NCI-H187 treated with DMSO at 0.1 percent for 48 hours (cell line): ENCODE data around the gene EHD4.

Source experiments
- DNase-seq: peaks from one replicate; lab custom pipeline; 2025; lab: John Stamatoyannopoulos, UW

Gene EHD4

GRCh38 chr15:41881086-41881485 lies 91.3 kb downstream of the EHD4 start:
- DNase-seq, result no peak

GRCh38 chr15:41880156-41880877 lies 92.0 kb downstream of the EHD4 start:
- no peak for DNase-seq

GRCh38 chr15:41879321-41879845 lies 93.0 kb downstream of the EHD4 start:
- DNase-seq, result no peak

- DNase-seq, result no peak
These were observed 94.0 kb downstream of the EHD4 start for GRCh38 chr15:41878355-41878699.

DNA sequence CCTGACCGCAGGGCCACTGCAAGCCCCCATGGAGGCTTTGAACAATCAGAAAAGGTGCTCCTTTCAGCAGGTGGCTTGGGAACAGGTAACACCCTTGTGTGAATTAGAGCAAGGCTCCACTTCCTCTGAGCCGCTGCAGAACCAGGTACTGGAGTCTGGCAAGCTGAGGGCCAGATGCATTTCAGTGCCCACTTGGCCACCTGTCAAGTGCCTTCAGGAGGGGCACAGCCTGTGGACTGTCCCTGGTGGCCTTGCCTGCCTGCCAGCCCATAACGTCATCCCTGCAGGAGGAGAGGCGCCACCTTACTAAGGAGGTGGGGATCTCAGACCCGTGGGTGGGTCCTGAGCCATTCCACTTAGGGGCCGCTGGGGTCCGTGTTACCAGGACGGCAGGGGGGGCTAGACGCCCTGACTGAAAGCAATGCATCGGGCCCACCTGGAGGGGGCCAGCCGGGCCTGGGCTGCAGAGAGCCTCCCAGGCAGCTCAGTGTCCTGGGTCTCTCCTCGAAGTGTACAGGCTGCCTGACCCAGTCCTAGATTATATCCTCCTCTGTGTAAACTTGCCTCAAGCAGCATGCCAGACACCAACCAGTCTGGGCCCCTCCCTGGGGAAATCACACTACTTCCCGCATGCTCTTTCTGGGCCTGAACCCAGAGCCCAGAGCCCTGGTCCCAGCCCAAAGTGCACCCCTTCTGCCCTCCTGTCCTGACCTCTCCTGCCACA lies 94.6 kb downstream of the EHD4 start:
- DNase-seq, result no peak

- no peak for DNase-seq
These were observed 95.7 kb downstream of the EHD4 start for GRCh38 chr15:41876689-41877088.

DNA sequence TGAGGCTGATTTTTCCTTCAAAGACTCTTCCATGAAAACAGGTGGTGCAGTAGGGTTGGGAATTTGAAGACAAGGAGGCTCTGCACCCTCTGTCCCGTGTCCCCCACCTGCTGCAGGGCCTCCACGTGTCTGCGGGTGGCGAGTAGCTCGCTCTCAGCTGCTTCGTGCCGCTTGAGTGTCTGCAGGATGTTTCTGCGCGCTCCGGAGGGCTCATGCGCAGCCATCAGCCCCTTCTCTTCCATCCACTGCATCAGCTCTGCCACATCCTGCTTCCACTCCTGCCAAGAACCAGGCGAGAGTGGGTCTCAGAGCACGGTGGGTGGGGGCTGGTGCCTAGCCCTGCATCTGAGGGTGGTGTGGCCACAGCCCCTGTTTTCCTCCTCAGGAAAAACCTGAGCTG lies 96.3 kb downstream of the EHD4 start:
- no peak for DNase-seq

- no peak for DNase-seq
These were observed 97.6 kb downstream of the EHD4 start for GRCh38 chr15:41874736-41875135.

DNA sequence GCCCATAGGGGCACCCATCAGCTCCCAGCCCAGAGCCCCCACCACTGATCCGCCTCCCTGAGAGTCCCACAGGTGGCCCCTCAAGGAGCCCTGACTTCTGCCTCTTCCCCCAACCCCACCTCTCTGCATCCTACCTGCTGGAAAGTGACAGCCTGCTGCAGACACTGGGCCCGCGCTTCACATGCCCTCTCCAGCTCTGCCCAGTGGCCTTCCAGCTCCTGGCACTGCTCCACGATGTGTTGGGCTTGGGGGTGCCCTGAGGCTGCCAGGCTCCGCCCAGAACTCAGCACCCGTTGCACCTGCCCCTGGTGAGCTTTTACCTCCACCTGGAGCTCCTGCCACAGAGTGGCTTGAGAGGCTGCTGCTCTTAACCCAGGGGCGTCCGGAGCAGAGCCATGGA lies 98.6 kb downstream of the EHD4 start:
- DNase-seq, result no peak

DNA sequence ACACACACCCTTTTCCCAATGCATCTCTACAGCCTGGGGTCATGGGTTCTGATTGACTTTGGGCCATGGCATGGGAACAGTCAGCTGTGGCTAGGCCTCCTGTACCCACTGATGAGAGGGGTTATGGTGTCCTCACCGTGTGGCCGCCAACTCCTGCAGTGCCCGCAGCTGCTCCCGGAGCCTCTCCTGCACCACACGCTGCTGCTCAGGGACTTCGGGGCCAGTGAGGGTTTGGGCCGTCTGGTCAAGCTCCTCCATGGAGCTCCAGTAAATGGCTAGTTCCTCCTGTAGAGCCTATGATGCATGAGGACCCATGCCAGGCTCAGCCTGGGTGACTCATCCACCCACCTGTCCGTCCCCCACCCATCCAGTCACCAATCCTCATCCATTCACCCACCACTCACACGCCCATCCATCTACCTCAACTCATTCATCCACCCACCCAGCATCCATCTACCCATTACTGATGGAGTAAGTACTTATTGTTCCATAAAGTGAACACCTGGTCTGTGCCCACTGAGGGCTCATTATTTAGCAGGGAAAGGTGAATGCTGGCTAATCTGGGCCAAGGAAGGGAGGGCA lies 100.1 kb downstream of the EHD4 start:
- DNase-seq, result no peak

GRCh38 chr15:41871175-41871905 lies 101.0 kb downstream of the EHD4 start:
- DNase-seq, result no peak

- no peak for DNase-seq
These were observed 101.7 kb downstream of the EHD4 start for GRCh38 chr15:41870689-41871081.

- DNase-seq, result no peak
These were observed 102.3 kb downstream of the EHD4 start for GRCh38 chr15:41869770-41870688.

- no peak for DNase-seq
These were observed 104.0 kb downstream of the EHD4 start for GRCh38 chr15:41868321-41868720.

- no peak for DNase-seq
These were observed 105.3 kb downstream of the EHD4 start for GRCh38 chr15:41866872-41867579.

DNA sequence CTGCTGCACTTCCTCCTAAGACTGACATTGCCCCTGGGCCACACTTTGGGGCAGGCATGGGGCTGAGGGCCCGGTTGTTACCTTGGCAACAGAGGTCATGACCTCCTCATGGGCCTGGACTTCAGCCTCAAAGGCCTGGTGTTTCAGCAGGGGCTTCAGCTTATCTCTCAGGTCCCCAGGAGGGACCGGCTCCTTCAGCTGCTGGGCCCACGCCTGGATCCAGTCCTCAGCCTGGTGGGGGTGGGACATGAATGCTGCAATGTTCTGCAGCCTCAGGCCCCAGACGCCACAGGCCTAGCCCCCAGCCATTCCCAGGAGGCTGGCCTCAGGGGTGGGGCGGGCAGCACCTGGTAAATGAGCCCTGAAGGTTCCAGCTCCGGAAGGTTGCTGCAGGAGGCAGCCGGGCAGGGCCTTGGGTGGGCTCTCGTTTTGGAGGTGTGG lies 106.1 kb downstream of the EHD4 start:
- no peak for DNase-seq

- DNase-seq, result no peak
These were observed 106.8 kb downstream of the EHD4 start for GRCh38 chr15:41865490-41866055.

DNA sequence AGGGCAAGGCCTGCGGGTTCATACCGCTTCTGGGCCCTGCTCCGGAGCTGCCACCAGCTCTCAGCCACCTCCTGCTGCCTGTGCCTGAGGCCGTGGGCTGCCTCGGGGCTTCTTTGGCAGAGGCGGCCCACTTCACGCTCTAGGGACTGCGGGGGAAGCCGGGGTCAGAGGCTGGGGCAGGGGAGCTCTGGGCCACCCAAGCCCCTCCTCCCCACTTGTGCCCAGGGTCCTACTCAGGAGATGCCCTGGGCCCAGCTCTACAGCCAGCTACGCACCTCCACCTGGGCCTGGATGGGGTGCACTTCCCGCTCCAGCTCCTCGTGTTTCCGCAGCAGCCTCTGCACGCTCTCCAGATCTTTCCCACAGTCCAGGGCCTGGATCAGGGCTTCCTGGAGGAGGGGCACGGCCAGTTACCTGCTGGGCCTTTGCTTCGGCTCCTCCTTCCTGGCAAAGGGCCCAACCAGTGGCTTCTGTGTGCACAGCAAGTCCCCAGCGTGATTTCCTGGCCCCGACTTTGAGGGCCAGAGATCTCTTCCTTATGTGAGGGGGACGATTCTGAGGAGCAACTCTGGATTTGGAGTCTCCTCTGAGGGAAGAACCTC lies 109.7 kb downstream of the EHD4 start:
- no peak for DNase-seq

- DNase-seq, result no peak
These were observed 110.5 kb downstream of the EHD4 start for GRCh38 chr15:41861736-41862356.
